ENCODE measurements around the gene IFNGR1. TPM values are rescaled to one million over a fixed set of nuclear protein-coding genes. Genes with fewer than 3 reads are reported as not detected.

IFNGR1 gene
- total RNA-seq, 1 donor from 2014 or later: 58.3 TPM

- Mint-ChIP-seq H3K27ac (ENCODE audit: unreplicated experiment) (no peak overlapping the region), H3K36me3 (ENCODE audit: low read depth, unreplicated experiment) (peaks cover 18% of the 10 kb centered on the region), H3K4me1 (ENCODE audit: unreplicated experiment) (no peaks in the 10 kb centered on the region), H3K27me3 (ENCODE audit: unreplicated experiment) (no peaks in the 10 kb centered on the region), H3K9me3 (ENCODE audit: unreplicated experiment) (peaks cover 7% of the 10 kb centered on the region), H3K4me3 (ENCODE audit: unreplicated experiment) (no peak overlapping the region)
- TF ChIP-seq CTCF (IDR thresholded peaks at IDR 0.05; ENCODE audit: unreplicated experiment): no peak
- no peak for DNase-seq (ENCODE audit: low spot score)
These were observed 33.9 kb downstream of the IFNGR1 start for GRCh38 chr6:137185290-137185689.

- H3K27ac Mint-ChIP-seq (ENCODE audit: unreplicated experiment): no peak overlapping the region
- no peak for TF ChIP-seq CTCF (IDR thresholded peaks at IDR 0.05; ENCODE audit: unreplicated experiment)
- DNase-seq (ENCODE audit: low spot score): no peak
- peaks cover 7% of the 10 kb centered on the region for H3K9me3 Mint-ChIP-seq (ENCODE audit: unreplicated experiment)
- no peaks in the 10 kb centered on the region for H3K4me1 Mint-ChIP-seq (ENCODE audit: unreplicated experiment)
- H3K4me3 Mint-ChIP-seq (ENCODE audit: unreplicated experiment): no peak overlapping the region
- H3K27me3 Mint-ChIP-seq (ENCODE audit: unreplicated experiment): peaks cover 6% of the 10 kb centered on the region
- peaks cover 18% of the 10 kb centered on the region for H3K36me3 Mint-ChIP-seq (ENCODE audit: low read depth, unreplicated experiment)
These were observed 36.5 kb downstream of the IFNGR1 start for GRCh38 chr6:137182654-137183073.

GRCh38 chr6:137181891-137182653 lies 37.1 kb downstream of the IFNGR1 start:
- Mint-ChIP-seq H3K9me3 (ENCODE audit: unreplicated experiment) (peaks cover 7% of the 10 kb centered on the region), H3K27ac (ENCODE audit: unreplicated experiment) (no peak overlapping the region), H3K27me3 (ENCODE audit: unreplicated experiment) (peaks cover 6% of the 10 kb centered on the region), H3K4me3 (ENCODE audit: unreplicated experiment) (no peak overlapping the region), H3K4me1 (ENCODE audit: unreplicated experiment) (no peaks in the 10 kb centered on the region), H3K36me3 (ENCODE audit: low read depth, unreplicated experiment) (peaks cover 18% of the 10 kb centered on the region)
- DNase-seq (ENCODE audit: low spot score): no peak
- no peak for TF ChIP-seq CTCF (IDR thresholded peaks at IDR 0.05; ENCODE audit: unreplicated experiment)

GRCh38 chr6:137177611-137178010 lies 41.6 kb downstream of the IFNGR1 start:
- Mint-ChIP-seq H3K9me3 (ENCODE audit: unreplicated experiment) (no peaks in the 10 kb centered on the region), H3K36me3 (ENCODE audit: low read depth, unreplicated experiment) (peaks cover 5% of the 10 kb centered on the region)
- DNase-seq (ENCODE audit: low spot score): no peak

More at GRCh38 chr6:137177611-137178010, 41.6 kb downstream of the IFNGR1 start:
- no peaks in the 10 kb centered on the region for H3K4me1 Mint-ChIP-seq (ENCODE audit: unreplicated experiment)
- peaks cover 6% of the 10 kb centered on the region for H3K27me3 Mint-ChIP-seq (ENCODE audit: unreplicated experiment)
- TF ChIP-seq CTCF (IDR thresholded peaks at IDR 0.05; ENCODE audit: unreplicated experiment): no peak
- H3K27ac Mint-ChIP-seq (ENCODE audit: unreplicated experiment): no peak overlapping the region
- no peak overlapping the region for H3K4me3 Mint-ChIP-seq (ENCODE audit: unreplicated experiment)
